Ammon's horn (tissue), 1 donor: ENCODE data around the gene ANKRD34A.

Source experiments
- DNase-seq: peaks from one replicate; pipeline ENCODE4 v3.0.0-alpha.2; 2016; ENCODE audit warnings: low spot score

Gene ANKRD34A

GRCh38 chr1:145990249-145990855, 26.0 kb upstream of the ANKRD34A start:
- DNase-seq: no peak

DNA sequence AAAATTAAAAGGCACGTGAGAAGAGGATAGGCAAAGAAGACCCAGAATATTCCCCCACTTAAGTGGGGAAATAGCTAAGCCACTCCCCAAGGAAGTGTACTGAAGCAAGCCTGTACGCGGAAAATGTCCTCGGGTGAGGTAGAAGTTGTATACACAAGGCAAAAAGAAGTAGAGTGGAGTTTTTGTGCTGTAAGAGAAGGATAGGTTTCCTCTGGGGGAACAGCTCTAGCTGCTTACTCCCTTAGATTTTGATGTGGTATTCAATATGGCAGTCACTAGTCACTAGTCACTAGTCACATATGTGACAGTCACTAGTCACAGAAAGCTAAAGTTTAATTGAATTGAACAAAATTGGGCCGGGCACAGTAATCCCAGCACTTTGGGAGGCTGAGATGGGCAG, 24.4 kb upstream of the ANKRD34A start:
- DNase-seq: no peak

DNA sequence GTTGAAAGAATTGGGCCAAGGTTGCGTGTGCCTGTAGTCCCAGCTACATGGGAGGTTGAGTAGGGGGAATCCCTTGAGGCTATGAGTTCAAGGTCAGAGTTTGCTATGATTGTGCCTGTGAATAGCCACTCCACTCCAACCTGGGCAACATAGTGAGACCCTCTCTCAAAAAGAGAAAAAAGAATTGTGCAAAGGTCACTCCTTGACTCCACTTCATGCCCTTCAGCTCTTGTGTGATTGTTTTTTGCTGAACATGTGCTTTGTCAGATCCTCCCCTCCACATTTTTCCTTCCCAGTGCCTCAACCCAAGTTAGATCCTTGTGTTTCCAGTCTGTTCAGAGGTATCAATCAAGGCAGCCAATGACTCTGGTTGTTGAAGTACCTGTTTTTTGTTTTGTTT, 23.6 kb upstream of the ANKRD34A start:
- DNase-seq: no peak

DNA sequence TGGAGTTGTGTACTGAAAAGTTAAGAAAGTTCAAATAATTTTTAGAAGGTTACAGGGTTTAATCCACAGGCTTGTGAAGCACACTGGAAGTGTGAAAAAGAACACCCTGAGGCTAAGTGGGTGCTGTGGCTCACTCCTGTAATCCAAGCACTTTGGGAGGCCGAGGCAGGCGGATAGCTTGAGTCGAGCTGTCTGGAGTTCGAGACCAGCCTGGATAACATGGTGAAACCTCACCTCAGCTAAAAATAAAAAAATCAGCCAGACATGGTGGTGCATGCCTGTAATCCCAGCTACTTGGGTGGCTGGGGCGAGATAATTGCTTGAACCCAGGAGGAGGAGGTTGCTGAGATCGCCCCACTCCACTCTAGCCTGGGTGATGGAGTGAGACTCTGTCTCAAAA, 22.2 kb upstream of the ANKRD34A start:
- DNase-seq: no peak

DNA sequence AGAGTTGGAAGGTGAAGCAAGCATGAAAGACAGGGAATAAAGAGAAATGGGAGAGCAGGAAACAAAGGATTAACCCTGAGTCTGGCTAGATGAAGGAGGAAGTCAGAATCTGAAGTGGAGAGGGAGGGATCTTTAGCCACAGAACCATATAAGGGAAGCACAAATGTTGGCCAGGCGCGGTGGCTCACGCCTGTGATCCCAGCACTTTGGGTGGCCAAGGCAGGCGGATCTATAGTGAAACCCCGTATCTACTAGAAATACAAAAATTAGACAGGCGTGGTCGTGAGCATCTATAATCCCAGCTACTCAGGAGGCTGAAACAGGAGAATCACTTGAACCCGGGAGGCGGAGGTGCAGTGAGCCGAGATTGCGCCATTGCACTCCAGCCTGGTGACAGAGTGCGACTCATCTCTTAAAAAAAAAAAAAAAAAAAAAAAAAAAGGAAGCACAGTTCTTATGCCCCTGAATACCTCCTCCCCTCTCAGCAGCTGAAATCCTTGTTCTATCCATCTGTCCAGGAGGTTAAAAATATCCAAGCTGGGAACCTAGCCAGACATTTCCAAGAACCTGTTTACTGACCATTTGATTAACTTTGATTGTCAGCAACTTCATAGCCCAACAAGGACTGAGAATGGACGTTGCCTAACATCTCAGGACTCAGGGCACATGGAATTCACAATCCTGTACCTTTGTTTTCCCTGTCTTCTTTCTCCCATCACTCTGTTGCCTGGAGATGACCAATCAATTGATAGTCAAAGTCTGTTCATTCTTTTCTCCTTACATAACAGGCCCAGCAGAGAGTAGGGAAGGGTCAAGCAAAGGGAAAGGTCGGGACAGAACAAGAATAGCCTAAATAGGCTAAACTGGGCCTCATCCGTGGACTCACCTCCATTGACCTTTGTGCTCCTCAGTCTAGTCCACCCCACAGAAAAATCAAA, 21.4 kb upstream of the ANKRD34A start:
- DNase-seq: no peak

DNA sequence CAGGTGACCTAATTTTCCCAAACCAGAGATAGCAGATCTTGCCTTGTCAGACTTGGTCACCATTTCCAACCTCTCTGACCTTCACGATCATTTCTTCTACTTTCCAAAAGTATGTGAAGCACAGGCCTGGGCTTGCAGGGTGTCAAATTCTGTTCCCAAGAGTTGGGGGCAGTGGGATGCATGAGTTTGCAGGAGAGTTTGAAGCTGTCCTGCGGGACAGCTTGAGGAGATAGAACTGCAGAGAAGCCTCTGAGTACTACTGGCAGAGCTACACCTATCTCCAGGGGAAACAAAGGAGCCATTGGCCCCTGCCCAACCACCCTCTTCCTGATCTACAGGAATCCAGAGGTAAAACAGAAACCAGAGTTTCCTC, 20.7 kb upstream of the ANKRD34A start:
- DNase-seq: no peak

GRCh38 chr1:145983960-145984830, 19.8 kb upstream of the ANKRD34A start:
- no peak for DNase-seq

DNA sequence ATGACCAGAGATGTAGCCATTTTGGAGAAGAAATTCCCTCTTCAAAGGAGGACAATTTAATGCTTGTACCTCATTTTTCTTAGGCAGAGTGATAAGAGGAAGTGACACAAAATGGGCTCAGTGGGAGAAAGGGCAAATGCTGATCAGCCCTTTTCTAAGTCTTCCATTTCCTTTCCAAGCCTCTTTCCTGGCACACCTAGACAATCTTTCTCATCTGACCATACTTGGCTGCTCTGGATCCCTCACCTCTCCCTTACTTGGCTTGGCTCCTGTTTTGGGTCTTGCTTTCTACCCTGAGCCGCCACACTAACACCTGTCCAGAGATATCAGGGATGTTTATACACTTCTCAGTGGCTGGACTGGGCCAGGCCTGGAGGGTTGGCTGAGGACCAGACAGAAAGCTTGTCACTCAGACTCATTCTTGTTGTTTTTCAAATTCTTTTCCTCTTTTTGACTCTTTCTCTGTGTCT, 18.9 kb upstream of the ANKRD34A start:
- DNase-seq: no peak

- no peak for DNase-seq
These were observed 17.8 kb upstream of the ANKRD34A start for GRCh38 chr1:145982010-145982723.

- DNase-seq: no peak
These were observed 16.2 kb upstream of the ANKRD34A start for GRCh38 chr1:145980457-145980994.

DNA sequence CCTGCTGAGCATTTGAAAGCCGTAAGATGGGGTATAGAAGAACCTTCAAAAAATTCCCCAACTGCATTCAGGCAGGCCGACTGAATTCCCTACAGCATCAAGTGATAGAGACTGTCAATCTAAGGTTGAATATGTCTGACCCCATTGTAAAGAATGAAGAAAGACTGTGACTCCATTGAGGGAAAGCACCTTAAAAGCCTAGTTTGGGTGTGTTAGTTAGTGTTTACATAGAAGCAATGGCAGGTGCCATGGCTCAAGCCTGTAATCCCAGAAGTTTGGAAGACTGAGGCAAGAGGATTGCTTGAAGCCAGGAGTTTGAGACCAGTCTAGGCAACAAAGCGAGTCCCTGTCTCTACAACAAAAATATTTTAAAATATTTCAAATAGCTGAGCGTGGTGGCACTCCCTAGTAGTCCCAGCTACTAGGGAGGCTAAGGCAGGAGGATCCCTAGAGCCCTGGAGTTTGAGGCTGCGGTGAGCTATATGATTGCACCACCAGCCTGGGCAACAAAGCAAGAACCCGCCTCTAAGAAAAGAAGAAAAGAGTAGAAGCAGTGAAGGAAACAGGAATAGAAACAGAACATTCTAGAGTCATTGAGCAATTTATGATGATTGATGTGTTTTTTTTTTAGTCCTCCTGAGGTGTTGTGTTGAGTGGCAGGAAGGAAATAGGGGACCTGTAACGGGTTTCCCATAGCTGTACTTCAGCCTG, 15.5 kb upstream of the ANKRD34A start:
- no peak for DNase-seq

DNA sequence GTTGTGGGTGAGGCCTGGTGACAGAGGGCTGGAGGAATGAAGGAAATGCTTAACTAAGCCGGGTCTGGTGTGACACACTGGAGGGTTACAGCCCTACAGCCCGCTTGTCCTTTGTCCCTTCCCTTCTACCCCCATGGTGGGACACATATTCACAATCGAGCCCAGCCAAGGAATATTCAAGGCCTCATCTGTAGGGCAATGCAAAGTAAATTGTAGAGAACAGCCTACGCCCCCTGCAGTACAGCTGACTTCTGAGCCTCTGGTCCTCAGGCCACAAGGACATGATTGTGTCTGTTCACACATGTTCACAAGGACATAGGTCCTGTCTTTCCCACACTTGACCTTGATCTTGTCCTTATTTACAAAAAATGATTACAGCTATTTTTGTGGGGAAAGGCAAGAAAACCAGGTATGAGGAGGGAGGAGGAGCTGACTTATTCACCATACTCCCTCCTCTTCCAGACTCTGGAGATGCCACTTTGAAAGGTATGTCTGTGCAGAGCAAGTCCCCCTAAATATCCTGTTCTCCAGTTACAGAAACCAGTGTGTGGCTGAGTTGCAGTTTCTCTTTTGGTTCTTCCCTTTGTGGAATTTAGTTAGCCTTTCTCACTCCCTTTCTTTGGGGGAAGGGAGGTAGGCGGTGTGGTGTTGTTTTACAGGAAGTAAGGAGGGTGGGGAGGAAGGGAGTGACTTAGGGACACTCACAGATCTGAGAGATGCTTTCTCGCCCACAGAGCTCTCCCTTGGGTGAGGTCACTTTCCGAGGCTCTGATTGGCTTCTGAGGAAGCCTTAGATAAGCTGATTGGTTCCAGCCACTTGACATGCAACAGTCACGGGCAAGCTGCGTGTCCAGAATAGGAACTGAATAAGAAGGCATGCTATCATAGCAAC, 14.7 kb upstream of the ANKRD34A start:
- peak; percentile 97 for DNase-seq

DNA sequence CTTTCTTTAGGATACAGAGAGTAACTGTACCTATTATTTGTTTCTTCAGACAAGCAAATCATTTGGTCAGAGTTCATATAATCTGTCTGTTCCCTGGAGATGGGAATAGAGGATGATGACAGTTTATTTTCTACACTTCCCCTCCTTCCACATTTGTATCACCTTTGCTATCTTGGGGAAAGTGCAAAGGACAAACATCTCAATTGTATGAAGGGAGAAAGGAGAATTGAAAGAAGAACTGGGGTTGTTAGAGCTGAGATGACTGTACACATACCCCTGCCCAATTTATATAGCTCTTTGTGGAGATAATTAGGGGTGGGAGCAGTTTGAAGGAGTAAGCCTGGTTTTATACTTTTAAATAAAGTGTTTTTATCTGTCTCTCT, 14.1 kb upstream of the ANKRD34A start:
- no peak for DNase-seq

GRCh38 chr1:145977486-145978470, 13.4 kb upstream of the ANKRD34A start:
- DNase-seq: peak; percentile 95

DNA sequence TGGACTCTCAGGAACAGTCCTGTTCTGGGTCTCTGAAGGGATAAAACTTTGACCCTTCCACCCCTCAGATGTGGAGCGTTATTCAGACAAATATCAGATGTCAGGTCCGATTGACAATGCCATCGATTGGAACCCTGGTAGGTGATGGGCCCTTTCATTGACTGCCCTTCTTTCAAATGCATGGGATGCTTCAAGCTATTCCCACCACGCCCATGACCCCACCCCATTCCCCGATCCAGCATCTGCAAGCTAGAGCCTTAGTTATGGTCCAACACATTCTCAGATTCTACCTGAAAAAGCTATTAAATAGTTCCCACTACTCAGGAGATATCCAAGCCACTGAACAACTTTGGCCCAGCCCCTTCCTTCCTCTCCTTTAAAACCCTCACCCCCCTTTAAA, 12.6 kb upstream of the ANKRD34A start:
- no peak for DNase-seq

GRCh38 chr1:145975216-145975615, 10.8 kb upstream of the ANKRD34A start:
- no peak for DNase-seq

- DNase-seq: no peak
These were observed 10.3 kb upstream of the ANKRD34A start for GRCh38 chr1:145974721-145975120.

GRCh38 chr1:145972580-145972979, 8.2 kb upstream of the ANKRD34A start:
- DNase-seq: no peak

- DNase-seq: no peak
These were observed 2.9 kb upstream of the ANKRD34A start for GRCh38 chr1:145967288-145967687.
